NCI-H524 (cell line): ENCODE data around the gene DTYMK.

Experiments
- DNase-seq, 2 experiments: peaks; one replicate each; lab custom pipeline; 2025; lab: John Stamatoyannopoulos, UW

DTYMK gene

GRCh38 chr2:241686650-241687425 lies at the start of gene DTYMK:
DTYMK (minus strand) TSS chr2:241686815; CDS start chr2:241686783, 32 bp downstream.
- peak; percentile 80 to 93 for DNase-seq

DNA sequence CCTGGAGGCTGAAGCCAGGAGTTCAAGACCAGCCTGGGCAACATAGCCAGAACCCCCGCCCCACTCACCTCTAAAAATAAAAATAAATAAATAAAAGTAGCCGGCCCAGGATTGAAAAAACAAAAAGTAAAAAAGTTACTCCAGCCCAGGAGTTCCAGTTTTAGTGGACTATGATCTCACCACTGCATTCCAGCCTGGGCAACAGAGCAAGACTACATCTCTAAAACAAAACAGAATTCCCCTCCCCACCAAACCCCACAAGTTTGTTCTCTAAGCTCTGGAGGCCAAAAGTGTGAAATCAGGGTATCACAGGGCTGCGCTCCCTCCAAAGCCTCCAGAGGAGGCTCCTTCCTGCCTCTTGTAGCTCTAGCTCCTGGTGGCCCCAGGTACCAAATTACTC lies 49.5 kb upstream of the DTYMK start:
- DNase-seq: no peak

DNA sequence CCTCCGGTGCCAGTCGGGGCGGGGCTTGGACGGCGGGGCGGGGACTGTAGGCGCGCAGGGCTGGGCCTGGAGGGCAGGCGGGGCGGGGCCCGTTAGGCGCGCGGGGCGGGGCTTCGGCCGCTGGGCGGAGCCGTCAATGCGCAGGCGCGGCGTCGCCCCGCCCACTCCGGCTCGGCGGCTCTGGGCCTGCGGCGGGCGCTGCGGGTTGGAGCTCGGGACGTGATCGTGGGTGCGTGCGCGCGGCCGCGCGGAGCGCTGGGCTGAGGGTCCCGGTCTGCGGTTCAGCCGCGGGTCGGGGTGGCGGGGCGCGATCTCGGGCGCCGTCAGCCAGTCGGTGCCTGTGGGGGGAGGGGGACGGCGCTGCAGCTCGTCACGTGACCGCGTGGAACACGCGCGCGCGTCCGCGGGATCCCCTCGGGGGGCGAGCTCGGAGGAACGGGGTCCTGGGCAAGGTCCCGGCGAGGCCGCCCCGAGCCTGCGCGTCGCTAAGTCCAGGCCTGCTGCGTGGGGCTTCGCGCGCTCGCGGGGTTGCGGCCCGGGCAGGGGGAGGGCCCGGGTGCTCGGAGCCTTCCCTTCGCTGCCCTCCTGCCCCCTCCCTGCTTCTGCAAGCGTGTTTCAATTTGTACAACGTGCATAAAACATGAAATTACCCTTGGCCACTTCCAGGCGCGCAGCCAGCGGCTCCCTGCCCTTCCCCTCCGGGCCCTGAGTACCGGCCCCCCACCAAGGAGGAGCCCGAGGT lies 48.0 kb upstream of the DTYMK start, which contains the start of gene D2HGDH:
Gene D2HGDH (plus strand): TSS at position 164 of the 742 bp plus-strand sequence. CDS start 595 bp downstream, outside the sequence.
- peak; percentile 61 to 78 for DNase-seq

DNA sequence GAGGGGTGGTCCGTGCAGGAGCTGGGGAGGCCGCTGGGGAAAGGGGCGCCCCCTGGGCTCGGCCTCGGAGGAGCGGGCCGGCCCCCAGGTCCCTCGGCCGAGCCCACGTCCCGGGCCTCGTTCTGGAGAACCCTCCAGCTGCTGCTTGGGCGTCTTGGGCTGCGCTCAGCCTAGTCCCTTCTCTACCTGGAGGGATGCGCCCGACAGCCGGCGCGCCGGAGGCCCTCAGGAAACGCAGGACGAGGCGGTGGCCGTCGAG lies 47.5 kb upstream of the DTYMK start:
- no peak for DNase-seq

DNA sequence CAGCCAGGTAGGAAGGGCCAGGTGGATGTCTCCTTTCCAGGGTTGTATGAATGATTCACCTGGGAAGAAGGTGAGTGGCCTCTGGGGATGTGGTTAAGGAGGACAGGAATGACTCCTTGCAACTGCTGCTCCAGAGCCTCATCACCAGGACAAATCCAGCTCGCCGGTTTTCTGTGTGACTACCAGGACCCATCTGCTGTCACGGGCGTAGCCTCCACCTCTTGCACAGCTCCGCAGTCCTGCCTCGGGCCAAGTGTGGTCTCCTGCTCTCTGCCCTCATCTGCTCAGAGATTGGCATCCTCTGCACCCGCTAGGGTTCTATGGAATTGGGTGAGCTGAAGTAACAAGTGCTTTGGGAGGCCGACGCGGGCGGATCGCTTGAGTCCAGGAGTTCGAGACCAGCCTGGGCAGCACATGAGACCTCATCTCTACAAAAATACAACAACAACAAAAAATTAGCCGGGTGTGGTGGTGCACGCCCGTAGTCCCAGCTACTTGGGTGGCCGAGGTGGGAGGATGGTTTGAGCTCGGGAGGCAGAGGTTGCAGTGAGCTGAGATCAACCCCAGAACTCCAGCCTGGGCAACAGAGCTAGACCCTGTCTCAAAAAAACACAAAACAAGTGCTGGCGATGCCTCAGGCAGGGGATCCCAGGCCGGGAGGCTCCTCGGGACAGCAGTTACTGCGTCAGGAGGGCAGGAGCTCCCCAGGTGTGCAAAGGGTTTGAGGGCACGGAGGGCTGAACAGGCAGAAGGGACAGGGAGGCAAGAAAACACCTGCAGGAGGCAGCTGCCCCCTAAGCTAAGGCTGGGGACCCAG lies 47.0 kb upstream of the DTYMK start:
- no peak for DNase-seq

- peak in 1 of 2 experiments; percentile 27 for DNase-seq
These were observed 46.0 kb upstream of the DTYMK start for GRCh38 chr2:241732513-241733186.

DNA sequence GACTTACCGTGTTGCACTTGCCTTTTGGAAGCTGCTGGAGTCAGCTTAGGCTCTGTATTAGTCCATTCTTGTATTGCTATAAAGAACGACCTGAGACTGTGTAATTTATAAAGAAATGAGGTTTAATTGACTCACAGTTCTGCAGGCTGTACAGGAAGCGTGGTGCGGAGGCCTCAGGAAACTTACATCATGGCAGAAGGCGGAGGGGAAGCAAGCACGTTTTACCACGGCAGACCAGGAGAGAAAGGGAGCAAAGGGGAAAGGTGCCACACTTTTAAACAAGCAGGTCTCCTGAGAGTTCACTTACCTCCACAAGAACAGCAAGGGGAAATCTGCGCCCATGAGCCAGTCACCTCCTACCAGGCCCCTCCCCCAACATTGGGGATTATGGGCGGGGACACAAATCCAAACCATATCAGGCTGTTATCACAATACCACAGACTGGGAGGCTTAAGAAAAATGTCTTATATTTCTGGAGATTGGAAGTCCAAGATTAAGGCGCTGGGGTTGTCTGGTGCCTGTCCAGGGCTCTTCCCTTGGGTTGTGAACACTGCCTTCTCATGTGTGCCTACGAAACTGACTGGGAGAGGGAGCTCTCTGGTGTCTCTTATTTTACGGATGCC lies 44.2 kb upstream of the DTYMK start:
- no peak for DNase-seq

DNA sequence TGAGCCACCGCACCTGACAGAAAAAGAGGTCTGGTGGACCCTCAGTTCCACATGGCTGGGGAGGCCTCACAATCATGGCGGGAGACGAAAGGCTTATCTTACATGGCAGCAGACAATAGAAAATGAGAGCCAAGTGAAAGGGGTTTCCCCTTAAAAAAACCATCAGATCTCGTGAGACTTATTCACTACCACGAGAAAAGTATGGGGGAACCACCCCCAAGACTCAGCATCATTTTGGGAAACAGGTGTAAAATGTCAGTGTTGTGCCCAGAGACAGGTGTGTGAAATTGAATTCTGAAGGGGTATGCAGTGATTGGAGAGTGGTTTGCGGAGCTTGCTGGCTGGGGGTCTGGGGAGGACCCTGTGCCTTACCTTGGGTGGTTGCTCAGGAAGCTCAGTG lies 43.3 kb upstream of the DTYMK start:
- DNase-seq: no peak

GRCh38 chr2:241728627-241729026 lies 42.0 kb upstream of the DTYMK start:
- no peak for DNase-seq

DNA sequence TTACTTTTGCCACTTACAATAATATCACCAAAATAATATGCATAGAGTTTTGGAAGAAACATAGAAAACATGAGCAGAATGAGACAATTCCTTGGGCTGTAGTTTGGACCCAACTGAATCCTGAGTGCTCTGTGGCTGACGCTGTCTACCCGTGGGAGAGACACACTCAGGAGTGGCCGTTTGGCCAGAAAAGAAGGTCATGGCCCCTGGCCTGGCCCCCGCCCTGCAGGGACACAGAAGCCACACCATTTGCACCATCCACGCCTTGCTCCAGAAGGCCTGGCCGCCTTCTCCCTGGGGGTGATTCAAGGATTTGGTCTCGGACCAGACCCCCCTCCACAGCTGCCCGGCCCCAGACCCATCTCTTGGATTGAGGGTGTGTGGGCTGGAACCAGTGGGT lies 41.4 kb upstream of the DTYMK start:
- DNase-seq: no peak

- no peak for DNase-seq
These were observed 39.8 kb upstream of the DTYMK start for GRCh38 chr2:241726459-241726858.

DNA sequence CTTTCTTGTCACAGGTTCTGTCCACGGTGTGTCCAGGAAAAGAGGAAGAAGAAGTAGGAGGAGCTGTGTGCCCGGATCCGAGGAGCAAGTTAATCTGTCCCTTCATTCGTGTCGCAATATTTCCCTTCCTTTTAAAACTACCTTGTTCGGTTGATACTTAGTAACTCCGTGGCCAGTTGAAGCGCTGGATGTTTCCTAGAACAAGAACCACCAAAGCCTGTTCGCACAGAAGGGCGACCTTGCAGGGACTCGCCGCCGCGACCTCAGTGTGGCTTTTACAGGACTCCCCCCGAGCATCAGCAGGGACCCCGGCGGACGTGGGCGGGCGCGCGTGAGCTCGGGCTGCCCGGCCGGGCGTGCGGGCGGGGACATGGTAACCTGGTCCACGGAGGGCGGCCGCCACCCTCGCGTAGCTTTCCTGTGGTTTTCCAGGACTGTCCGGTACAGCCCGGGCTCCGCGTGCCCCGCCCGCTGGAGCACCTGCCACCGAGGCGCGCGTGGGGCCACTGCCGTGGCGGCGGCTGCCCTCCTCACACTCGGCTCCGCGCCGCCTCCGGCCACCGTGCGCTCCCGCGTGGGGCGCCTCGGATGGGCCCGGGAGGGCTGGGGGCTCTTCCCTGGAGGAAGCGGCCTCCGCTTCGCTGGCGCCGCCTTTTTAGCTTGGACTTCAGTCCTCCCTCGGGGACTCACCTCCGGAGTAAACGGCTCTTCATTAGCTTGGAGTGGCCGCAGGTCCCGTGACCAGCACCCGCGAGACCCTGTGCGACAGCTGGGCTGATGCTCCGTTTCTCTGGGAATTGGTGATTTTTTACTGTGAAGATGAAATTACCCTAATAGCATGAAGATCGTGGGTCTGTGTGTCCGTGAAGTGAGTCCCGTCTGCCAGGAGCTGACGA lies 38.6 kb upstream of the DTYMK start:
- DNase-seq: no peak

DNA sequence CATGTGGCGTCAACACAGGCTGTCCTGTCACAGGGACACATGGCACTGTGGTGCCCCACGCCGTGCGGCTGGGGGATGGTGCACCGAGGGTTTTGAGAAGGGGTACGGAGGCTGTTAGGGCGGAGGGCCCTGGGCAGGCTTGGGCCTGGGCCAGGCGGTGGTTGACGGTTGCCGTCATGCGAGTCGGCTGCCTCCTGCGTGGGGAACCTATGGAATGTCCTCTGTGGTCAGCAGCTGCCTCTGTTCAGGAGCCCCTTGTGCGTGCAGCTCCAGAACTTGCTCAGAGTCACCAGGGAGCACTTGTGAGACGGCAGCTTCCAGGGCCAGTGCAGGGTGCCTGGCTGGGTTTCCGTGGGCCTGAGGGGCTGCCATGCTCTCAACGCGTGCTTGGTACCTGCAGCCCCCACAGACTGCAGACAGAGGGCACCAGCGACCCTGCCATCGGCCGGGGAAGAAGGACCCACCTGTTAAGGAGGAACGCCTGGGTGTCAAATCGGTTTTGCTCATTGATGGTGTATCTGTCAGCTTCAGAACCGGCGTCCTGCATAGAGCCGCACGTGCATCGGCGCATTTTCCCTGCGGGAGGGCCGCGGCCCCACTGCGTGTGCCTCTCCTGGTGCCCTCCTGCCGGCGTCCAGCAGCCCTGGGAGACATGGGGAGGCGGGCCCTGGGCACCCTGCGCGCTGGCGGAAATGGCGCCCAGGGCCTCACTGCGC lies 37.8 kb upstream of the DTYMK start:
- no peak for DNase-seq

DNA sequence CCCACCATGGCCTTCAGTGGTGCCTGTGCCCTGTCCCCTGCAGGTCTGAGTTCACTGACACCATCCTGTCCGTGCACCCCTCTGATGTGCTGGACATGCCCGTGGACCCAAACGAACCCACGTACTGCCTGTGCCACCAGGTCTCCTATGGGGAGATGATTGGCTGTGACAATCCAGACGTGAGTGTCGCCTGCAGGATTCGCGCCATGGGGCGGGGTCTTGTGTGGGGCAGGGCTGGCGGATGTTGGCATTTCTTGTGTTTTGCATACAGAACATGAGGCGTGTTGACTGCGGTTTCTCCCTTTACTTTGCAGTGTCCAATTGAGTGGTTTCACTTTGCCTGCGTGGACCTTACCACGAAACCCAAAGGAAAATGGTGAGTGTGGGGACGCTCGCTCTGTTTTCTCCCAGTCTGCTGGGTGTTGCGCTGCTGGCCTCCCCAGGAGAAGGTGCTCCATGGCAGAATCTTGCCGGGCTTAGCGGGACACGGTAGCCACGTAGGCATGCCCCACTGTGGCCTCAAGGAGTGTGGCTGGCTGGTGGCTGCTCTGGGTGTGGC lies 36.4 kb upstream of the DTYMK start:
- DNase-seq: no peak

GRCh38 chr2:241721852-241722251 lies 35.2 kb upstream of the DTYMK start:
- no peak for DNase-seq

GRCh38 chr2:241720560-241720959 lies 33.9 kb upstream of the DTYMK start:
- no peak for DNase-seq

DNA sequence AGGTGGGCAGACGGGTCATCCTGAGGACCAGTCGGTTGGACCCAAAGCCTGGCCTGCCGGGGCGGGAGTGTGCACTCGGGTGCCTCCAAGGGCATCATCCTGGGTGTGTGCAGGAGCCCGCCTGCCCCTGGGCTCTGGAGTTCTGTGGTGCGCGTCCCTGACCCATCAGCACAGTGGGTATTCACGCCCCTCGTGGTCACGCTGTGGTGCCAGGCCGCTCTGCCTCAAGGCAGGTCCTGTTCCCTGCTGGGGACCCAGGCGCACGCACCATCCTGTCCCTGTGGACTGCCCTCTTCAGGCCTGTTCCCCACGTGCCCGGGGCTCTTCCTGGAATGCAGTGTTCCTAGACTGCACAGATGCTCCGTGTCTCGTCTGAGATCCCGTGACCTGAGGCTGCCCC lies 33.5 kb upstream of the DTYMK start:
- DNase-seq: no peak

DNA sequence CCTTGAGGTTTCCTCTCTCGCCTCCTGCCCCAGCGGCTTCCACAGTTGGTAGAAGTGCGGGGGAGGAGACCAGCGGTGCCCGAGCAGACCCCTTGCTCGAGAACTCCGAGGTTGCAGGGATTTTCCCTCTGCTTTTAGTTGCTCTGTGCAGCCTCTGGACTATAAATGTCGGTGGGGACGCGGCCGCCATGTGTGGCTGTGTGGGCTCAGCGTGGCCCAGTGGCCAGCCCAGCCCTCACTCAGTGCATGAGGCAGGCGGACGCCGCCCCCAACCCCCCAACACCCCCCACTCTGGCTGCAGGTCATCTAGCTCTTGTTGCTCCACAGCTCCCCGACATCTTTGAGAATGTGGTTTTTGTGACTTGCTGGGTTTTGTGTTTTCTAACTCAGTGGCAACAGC lies 32.5 kb upstream of the DTYMK start:
- no peak for DNase-seq

DNA sequence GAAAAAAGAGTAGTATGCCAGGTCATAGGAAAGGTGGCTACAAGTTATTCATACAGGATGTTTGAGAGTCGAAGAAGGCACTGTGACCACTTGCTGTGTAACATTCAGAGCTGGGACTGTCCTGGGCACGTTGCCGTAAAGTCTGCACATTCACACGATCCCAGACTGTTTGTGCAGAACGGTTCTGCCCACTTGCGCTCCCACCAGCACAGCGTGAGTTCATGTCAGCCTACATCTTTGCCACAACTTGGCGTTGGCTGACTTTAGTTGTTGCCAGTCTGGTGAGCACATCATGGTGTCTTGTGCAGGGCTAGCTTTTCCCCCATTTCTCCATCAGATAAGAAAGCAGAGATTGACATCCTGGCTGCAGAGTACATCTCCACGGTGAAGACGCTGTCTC lies 22.3 kb upstream of the DTYMK start:
- DNase-seq: no peak

DNA sequence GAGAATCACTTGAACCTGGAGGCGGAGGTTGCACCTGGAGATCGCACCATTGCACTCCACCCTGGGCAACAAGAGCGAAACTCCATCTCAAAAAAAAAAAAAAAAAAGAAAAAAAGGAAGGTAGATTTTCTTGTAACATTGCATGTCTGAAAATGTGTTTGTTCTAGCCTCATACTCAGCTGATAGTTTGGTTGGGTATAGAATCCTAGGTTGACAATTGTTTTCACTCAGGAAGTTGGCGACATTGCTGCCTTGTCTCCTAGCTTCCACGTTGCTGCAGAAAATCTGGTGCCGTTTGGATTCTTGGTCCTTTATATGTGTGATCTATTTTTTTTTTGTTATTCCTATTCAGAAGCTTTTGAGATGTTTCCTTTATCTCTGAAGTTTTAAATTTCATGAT lies 19.9 kb upstream of the DTYMK start:
- no peak for DNase-seq
